Activated CD4-positive, alpha-beta T cell treated with anti-CD3 and anti-CD28 coated beads, Interleukin-10, Interleukin-2, amounts not matched to agents 100 ng/mL and 50 ng/mL, durations not matched to agents 16 hours and 8 hours (primary cell): ENCODE data around the gene AXIN1.

Experiments
- DNase-seq: peaks from one replicate; pipeline ENCODE4 v3.0.0-alpha.2; 2020

Gene AXIN1

DNA sequence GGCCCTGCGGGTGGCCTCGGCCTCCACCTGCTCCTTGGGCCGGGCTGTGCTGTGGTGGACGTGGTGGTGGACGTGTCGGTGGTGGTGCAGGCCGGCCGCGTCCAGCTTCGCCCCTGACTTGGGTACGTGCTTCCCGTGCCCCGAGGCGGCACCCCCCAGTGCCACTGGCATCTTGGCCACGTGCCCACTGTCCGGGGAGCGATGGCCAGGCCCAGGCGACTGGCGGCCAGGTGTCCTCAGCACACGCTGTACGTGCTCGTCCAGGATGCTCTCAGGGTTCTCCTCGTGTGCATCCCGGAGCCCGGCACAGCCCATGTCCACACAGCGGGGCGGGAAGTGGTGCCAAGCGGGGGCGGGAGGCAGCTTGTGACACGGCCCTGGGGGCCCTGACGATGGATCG is 54.7 kb downstream of the AXIN1 start:
- no peak for DNase-seq

DNA sequence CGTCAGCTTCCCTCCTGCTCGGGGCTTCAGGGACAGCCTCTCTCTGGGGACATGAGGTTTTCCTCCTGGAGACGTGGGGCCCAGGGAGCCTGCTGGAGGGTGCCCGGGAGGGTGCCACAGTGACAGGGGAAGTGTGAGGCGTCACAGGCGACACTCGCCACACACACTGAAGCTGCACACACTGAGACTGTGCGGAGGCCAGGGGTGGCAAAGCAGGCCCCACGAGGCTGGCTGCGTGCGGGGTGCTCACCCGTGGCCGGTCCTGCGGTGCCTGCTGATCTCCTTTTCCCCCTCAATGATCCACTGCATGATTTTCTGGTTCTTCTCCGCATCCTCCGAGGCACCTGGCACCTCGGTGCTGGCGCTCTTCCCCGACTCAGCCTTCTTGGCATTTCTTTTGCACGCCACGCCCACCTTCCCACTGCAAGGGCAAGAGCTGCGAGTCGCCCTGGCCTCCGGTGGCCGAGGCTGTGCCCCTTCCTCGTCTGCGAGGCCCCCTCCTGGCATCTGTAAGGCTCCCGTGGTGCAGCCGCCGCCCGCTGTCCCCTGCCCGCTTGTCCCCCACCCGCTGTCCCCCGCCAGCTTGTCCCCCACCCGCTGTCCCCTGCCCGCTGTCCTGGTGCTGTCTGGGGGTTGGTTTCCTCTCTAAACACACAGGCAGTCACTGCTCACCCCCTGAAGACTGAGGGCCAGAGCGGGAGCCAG is 55.6 kb downstream of the AXIN1 start:
- DNase-seq: no peak

DNA sequence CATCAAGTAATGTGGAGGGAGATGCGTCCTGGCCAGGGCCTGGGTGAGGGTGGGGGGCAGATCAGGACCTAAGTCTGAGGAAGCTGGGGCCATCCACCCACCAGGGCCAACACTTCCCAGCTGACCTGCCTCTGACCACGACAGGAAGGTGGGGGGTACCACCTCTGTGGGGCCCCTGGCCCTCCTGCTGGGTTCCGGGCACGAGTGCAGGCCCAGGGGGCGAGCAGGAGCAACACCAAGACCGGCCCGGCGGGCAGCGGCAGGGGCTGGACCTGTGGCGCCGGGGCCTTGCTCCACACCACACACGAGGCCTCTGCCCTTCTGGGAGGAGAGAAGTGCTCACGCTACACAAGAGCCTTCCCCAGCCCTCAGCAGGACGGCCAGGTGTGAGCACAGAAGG is 56.2 kb downstream of the AXIN1 start:
- DNase-seq: no peak

DNA sequence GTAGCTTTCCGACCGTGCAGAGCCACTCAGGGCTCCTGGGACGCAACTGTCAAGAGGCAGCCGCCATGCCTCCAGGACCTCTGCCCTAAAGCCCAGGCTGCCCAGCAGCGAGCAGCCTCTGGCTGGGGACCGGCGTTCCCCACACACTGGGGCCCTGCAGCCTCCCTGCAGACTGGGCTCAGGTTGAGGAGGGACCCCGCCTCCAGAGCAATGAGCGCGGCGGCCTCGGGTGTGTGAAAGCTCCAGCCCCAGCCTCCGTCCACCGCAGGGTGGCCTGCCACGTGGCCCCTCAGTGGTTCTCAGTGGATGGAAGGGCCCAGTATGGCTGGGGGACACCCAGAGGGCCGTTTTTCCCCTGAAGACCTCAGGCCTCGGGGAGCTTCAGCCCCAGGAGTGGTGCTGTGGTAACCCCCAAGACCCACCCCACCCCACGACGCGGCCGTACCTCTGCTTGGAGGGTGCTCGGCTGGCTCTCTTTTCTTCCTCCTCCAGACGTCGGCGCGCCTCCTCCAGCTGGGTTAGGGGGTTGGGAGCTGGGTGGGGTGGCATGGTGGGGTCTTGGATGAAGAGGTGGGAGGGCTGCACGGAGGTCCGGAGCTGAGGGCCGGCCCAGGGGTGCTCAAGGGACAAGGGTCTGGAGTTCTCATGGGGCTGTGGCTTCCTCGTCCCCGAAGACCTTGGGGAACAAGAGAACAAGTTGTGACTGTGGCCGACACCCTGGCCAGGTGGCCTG is 59.3 kb downstream of the AXIN1 start:
- no peak for DNase-seq

DNA sequence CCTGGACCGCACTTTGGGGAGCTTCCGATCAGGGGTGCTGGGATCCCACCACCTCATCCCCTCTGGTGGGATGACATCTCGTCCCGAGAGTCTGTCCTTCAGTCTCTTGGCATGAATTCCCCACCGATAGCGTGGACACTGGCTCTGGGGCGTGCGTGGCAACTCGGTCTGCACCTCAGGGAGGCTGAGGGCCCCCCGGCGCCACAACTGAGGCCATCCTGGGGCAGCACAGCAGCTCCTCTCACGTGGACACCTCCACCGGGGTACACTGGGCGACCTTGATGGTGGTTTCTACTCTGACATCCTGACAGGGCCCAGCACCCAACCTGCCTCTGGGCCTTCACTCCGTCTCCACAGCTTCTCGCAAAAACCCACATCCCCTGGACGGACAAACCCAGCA is 61.0 kb downstream of the AXIN1 start:
- DNase-seq: no peak

DNA sequence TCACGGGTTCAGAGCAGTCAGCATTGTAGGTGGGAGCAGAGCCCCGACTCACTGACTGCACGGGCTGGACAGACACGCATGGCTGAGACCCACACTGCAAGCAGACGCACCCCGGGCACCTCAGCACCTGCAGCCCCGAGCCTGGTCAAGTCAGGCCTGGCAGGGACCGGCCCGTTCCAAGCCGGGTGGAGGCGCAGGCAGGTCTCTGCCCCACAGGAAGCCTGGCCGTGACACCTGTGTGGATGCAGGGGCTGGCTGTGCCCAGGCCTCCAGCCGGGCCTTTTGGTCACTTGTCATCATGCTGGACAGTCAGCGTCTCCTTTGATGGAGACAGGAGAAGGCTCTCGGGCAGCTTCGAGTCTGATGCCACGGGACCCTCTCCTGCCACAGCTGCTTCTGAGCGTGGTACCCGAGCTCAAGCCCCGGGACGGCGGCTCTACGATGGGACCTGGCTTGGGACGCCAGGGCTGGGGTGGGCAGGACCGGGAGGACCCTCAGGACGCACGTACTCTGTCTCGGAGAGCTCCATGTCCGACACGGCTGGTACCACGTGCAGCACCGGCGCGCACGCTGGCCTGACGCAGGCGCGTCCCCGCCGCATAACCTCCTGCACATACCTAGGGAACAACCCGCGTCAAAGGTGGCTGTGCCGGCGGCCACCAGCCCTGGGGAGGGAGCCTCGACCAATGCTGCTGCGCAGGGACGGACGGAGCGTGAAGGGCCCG is 61.7 kb downstream of the AXIN1 start:
- no peak for DNase-seq

DNA sequence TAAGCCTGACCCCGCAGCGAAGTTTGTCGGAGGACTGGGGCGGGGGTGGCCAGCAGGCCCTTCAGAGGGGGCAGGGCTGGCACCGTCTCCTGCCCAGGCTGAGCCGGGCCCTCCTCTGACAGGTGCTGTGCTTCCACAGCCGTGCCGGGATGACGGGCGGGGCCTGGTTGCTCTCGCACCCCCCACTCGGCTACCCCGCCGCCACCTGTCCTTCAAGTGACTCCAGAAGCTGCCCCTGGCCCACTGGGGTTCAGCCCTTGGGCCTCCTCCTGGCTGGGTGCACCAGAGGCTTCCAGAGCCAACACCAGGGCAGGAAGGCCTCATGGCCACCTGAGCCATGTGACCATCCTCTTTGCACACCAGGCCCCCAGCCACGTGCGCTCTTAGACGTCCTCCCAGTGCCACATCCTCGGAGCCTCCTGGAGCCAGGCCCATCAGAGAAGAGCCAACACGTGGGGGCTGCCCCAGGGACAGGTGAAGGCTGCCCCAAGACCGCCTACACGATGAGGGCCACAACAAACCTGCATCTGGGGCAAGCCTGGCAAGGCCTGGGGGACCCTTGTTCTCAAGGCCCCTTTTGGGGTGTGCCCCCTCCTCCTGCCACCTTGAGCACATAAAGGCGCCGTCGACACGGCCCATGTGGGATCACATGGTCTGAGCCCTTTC is 62.4 kb downstream of the AXIN1 start:
- DNase-seq: no peak

DNA sequence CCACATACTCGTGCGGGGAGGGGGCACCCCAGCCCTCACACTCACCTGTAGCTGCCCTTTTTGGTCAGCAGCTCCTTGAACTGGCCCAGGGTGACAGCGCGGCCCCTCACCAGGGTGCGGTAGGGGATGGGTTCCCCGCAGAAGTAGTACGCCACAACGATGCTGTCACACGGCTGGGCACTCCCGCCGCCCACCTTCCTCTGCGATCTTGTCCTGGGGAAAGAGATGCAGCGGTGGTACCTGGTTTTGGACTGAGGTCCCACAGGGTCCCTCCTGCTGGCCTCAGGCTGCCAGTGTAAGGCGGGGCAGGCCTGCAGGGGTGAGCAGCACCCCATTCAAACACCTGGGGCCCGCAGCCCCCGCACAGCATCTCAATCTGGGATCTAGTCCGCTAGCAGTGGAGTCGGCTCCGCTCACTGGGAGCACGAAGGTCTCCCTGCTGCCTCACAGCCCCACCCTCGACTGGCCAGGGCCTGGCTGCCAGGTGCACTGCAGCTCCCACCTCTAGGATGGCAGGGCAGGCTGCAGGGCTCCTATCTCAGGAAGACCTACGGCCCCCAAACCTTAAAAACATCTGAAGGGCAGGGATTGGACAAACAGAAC is 63.0 kb downstream of the AXIN1 start:
- DNase-seq: no peak

DNA sequence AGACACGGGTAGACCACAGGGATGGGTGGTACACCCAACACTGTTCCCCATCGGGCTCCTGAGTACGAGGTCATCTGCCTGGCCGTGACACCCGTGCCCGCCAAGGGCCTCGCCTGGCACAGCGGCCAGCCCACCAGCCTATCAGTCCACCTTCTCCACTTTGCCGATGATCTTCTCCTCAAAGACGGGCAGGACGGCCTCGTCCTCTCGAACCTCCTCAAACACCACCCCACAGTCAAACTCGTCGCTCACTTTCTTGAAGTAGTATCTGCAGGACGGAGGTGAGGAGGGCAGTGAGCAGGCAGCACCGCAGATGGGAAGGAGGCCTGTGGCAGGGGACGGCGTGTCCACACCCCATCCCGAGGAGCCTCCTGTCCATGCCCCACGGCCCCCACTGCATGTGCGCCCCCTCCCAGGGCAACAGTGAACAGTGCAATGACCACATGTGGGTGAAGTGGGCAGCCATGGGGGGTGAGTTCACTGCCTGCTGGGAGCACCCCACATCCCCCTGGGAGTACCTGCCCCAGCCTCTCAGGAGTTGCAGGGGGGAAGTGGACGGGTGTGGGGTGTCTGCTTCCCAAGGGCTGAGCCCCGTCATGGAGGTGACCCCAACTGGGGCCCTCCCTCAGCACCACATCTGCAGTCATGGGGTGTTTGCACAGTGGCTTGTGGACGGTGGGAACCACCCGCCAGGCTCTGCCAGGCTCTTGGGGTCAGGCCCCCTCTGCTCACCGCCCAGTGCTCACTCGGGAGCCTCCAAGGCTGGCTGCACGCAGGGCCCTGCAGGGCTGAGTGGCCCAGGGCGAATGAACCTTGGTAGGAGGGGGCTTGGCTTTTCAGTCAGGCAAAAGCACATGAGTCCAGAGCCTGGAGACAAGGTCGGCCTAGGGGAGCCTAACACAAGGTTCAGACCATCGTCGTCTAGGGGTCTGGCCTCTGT is 64.3 kb downstream of the AXIN1 start:
- DNase-seq: no peak

DNA sequence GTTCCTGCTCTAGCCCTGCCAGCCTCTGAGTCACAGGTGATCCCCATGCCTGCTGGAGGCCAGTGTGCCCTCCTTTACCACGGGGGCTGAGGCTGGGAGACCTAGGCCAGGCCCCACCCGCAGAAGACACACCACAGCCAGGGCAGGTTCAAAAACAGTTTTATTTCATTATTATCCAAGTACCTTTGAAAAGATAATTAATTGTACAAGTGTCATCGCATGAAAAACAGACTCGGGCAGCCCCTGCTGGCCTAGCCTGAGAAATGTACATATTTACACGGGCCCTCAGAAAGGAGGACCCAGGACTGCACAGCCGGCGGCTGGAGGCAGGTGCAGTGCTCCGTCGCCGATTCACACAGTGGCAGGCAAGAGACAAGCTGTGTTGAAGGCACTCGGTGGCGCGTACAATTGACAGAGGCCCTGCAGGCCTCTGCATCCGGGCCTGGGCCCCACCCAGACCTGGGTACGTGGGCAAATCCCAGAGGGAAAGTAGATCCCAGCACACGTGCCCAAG is 65.2 kb downstream of the AXIN1 start:
- no peak for DNase-seq

DNA sequence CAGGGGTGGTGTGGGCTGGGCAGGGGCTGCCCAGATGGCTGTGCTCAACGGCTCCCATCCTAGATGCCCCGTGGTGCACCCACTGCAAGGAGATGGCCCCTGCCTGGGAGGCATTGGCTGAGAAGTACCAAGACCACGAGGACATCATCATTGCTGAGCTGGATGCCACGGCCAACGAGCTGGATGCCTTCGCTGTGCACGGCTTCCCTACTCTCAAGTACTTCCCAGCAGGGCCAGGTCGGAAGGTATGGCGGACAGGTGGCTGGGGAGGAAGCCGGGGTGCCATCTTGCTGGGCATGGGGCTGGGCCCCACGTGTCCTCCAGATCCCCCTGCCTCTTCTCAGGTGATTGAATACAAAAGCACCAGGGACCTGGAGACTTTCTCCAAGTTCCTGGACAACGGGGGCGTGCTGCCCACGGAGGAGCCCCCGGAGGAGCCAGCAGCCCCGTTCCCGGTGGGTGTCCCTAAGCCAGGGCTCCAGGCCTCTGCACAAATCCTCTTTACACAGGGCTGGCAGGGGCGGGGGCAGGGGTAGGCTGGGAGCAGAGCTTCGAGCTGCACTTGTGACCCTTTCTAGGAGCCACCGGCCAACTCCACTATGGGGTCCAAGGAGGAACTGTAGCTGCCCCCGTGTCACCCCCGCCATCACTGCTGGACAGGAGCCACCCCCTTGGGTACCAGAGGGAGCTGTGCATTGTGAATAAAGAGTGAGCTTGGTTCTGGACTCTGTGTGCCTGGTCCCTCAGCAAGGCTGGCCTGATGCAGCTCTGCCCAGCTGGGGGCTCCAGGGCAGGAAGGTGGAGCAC is 65.8 kb downstream of the AXIN1 start:
- DNase-seq: no peak

DNA sequence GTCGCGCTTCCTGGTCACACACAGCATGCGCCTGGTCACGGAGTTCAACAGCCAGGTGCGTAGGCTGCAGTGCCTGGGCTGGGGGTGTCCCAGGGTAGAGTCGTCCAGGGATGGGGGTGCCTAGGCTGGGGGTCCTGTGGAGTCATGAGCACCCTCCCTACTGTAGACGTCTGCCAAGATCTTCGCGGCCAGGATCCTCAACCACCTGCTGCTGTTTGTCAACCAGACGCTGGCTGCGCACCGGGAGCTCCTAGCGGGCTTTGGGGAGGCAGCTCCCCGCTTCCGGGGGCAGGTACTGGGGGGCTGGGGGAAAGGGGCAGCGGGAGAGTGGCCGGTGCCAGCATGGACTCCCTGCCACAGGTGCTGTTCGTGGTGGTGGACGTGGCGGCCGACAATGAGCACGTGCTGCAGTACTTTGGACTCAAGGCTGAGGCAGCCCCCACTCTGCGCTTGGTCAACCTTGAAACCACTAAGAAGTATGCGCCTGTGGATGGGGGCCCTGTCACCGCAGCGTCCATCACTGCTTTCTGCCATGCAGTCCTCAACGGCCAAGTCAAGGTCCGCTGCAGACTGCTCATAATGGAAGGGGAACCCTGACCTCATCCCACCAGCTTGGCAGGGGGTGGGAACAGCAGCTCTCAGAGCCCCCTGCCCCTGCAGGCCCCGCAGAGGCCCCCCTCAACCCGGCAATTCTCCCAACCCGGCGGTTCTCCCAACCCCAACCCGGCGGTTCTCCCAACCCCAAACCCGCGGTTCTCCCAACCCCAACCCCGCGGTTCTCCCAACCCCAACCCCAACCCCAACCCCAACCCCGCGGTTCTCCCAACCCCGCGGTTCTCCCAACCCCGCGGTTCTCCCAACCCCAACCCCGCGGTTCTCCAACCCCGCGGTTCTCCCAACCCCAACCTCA is 67.1 kb downstream of the AXIN1 start:
- no peak for DNase-seq

DNA sequence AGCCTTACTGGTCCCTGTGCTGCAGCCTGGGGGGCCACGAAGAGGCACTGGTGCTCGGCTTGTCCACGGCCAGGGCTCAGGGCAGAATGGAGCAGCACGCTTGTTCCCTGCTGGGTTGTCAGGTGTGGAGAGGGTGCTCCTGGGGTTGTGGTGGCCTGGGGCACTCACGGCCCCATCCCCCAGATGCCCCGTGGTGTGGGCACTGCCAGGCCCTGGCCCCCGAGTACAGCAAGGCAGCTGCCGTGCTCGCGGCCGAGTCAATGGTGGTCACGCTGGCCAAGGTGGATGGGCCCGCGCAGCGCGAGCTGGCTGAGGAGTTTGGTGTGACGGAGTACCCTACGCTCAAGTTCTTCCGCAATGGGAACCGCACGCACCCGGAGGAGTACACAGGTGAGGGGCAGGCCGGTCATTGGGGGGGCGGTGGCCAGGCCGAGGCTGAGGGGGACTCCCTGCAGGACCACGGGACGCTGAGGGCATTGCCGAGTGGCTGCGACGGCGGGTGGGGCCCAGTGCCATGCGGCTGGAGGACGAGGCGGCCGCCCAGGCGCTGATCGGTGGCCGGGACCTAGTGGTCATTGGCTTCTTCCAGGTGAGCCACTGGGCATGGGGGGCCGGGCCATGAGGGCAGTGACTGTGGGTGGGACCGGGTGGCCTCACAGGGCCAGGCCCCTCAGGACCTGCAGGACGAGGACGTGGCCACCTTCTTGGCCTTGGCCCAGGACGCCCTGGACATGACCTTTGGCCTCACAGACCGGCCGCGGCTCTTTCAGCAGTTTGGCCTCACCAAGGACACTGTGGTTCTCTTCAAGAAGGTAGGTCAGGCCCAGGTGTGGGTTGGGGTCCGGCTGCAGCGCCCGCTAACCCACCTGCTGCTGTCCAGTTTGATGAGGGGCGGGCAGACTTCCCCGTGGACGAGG is 68.1 kb downstream of the AXIN1 start:
- no peak for DNase-seq

DNA sequence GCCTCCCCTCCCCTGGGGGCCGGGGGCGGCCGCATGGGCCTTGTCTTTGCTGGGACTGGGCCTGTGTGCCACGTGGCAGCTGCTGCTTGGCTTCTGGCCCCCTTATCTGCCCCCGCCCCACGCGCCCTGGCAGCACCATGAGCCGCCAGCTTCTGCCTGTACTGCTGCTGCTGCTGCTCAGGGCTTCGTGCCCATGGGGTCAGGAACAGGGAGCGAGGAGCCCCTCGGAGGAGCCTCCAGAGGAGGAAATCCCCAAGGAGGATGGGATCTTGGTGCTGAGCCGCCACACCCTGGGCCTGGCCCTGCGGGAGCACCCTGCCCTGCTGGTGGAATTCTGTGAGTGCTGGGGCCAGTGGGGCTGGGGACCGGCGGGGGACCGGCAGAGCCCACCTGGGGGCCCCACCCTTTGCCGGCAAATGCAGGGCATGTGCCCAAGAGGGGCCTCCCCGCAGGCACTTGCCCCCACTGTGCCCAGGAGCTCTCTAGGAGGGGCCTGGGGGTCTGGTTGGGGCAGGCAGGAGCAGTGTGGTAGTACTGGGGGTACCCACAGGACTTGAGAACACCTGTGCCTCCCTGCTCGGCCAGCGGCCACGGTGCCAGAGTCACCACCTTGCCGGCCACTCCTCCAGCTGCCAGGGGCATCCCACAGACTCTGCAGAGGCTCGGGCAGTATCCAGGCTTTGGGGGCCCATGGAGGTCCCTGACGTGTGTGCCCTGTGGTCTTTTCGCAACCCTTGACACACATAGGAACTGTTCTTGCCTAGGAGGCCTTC is 69.3 kb downstream of the AXIN1 start, which contains the start of gene PDIA2:
TSS of gene PDIA2 (plus strand) at position 132 of the 773 bp plus-strand sequence. CDS start at position 138, 6 bp downstream.
- DNase-seq: no peak

DNA sequence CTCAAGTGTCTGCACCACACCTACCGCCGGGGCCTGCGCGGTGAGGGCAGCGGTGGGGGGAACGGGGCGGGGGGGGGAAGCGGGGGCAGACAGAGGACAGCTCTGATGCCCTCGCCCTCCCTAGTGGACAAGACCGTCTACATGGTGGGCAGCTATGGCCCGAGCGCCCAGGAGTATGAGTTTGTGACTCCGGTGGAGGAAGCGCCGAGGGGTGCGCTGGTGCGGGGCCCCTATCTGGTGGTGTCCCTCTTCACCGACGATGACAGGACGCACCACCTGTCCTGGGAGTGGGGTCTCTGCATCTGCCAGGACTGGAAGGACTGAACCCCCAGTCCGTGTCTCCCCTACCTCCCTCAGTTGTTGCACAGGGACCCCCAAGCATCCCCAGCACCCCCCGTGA is 70.0 kb downstream of the AXIN1 start:
- no peak for DNase-seq

DNA sequence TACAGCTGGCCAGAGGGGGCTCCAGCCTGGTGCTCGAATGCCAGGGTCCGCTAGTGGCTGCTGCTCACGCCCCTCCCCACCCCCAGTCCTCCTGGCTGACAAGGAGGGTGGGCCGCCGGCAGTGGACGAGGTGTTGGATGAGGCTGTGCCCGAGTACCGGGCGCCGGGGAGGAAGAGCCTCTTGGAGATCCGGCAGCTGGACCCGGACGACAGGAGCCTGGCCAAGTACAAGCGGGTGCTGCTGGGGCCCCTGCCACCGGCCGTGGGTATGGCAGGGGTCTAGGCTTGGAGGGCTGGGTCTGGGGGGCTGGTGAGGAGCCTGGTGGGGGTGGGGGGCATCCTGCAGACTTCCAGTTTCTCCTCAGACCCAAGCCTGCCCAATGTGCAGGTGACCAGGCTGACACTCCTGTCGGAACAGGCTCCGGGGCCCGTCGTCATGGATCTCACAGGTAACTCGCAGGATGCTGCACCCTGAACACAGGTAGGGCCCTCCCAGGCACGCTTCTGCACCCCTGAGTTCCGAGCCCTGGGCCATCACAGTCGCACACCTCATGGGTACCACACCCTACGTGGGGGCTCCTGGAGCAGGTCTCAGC is 70.8 kb downstream of the AXIN1 start:
- DNase-seq: no peak
